Neural progenitor cell (in vitro differentiated cells): Measurements from ENCODE around the gene FSTL4.

Experiments
- CTCF ChIP-seq: fragments of 200-600 bp; sonication (generic); IDR thresholded peaks from 2 replicates; pipeline ENCODE4 v1.5.1; 2017; ENCODE audit warnings: antibody characterized with exemption, mild to moderate bottlenecking
- EZH2 ChIP-seq: fragments of 200-600 bp; sonication (generic); IDR thresholded peaks from 2 replicates; pipeline ENCODE4 v1.6.1; 2017; ENCODE audit warnings: antibody characterized with exemption, mild to moderate bottlenecking, moderate library complexity

DNA sequence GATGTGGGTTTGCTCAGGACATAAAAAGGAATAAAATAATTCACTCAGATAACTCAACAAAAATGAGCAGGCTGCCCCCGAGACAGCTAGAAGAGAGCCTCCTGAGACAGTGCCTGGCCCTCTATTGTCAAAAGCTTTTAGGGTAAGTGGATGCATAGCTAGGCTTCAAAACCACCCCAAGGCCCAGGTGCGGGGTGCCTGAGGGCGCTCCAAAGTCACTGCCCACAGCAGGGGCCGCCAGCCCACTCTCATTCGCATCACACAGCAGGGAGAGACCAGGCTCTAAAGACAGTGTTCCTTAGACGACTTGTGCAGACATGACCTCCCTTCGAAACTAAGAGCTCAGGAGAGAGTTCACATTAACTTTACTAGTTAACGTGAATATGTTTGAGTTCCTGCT is 271.5 kb downstream of the FSTL4 start:
- TF ChIP-seq CTCF = no peak
- no peak for TF ChIP-seq EZH2
